ENCODE results near the gene NAE1. TPM values are rescaled to one million over a fixed set of nuclear protein-coding genes. Genes with fewer than 3 reads are reported as not detected.

The NAE1 gene
- total RNA-seq, 1 experiment from 2014 or later = 129 TPM

DNA sequence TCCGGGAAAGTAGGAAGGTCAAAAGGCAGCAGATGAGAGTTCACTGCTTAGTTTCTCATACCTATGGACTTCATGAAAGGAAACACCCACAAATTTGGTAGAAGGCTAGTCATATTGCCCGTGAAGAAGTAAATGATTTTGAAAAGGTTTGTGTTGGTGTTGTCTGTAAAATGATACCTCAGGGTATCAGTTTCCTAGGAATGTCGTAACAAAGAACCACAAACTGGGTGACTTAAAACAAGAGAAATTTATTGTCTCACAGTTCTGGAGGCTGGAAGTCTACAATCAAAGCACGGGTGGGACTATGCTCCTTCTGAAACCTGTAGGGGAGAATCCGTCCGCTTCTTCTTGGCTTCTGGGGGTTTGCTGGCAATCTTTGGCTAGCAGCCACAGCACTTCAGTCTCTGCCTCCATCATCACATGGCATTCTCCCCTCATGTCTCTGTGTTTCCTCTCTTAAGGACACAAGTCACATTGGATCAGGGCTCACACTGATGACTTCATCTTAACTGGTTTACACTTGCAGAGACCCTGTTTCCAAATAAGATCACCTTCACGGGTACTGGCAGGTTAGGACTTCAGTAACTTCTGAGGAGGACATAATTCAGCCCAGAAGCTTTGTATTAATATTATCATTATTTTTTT, 2.0 kb upstream of the NAE1 start:
- Mint-ChIP-seq H3K4me3 (no peak overlapping the region), H3K4me1 (peaks cover 17% of the 10 kb centered on the region)
- CTCF ChIA-PET = interaction anchor here (4.7 kb wide), 1 partner anchor 35 kb away, joined by 100 read pairs; no protein-coding TSS in a partner anchor

DNA sequence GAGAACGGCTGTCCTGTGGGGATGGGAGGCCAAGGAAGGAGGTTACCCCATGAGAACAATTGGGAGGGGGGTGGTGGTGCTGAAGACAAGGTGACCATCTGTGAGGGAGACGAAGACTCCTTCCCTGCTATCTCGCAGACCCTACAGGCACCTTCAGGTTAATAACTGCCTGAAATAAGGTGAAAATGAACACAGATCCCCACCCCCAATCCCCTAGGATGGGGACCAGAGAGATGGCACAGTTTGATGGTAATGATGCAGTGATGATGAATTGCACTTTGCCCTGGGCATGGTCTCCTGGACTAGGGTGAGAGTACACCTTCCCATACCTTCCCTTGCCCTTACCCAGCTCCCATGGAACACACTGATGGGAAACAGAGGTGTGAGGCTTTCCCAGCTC, 1.4 kb upstream of the NAE1 start:
- ChIA-PET CTCF (interaction anchor here (0.6 to 4.7 kb wide), 4 partner anchors 12 to 186 kb away, joined by 3 to 100 read pairs (median 75); partner anchors contain the start of gene CA7), POLR2A (interaction anchor here (1.4 kb wide), 1 partner anchor 41 kb away, joined by 4 read pairs; no protein-coding TSS in a partner anchor)
- no peaks in the 10 kb centered on the region for H3K9me3 Mint-ChIP-seq
- peaks cover 7% of the 10 kb centered on the region for H3K36me3 Mint-ChIP-seq
- H3K4me1 Mint-ChIP-seq = peaks cover 20% of the 10 kb centered on the region
- no peak overlapping the region for H3K27ac Mint-ChIP-seq
- DNase-seq (ENCODE audit: low spot score) (no peak), ATAC-seq (no peak)
- H3K27me3 Mint-ChIP-seq (ENCODE audit: low read depth) = peaks cover 19% of the 10 kb centered on the region
- H3K4me3 Mint-ChIP-seq = no peak overlapping the region
- no peak for TF ChIP-seq FOXK1 (CRISPR knock-in tag; IDR thresholded peaks at IDR 0.05)
- no peak for TF ChIP-seq CBFB (CRISPR knock-in tag; IDR thresholded peaks at IDR 0.05; ENCODE audit: low read depth)
- no peak for TF ChIP-seq SMAD4 (CRISPR knock-in tag; IDR thresholded peaks at IDR 0.05)
- TF ChIP-seq AFF4 (CRISPR knock-in tag; IDR thresholded peaks at IDR 0.05; ENCODE audit: borderline replicate concordance) = no peak
- TF ChIP-seq, protein P1, sequence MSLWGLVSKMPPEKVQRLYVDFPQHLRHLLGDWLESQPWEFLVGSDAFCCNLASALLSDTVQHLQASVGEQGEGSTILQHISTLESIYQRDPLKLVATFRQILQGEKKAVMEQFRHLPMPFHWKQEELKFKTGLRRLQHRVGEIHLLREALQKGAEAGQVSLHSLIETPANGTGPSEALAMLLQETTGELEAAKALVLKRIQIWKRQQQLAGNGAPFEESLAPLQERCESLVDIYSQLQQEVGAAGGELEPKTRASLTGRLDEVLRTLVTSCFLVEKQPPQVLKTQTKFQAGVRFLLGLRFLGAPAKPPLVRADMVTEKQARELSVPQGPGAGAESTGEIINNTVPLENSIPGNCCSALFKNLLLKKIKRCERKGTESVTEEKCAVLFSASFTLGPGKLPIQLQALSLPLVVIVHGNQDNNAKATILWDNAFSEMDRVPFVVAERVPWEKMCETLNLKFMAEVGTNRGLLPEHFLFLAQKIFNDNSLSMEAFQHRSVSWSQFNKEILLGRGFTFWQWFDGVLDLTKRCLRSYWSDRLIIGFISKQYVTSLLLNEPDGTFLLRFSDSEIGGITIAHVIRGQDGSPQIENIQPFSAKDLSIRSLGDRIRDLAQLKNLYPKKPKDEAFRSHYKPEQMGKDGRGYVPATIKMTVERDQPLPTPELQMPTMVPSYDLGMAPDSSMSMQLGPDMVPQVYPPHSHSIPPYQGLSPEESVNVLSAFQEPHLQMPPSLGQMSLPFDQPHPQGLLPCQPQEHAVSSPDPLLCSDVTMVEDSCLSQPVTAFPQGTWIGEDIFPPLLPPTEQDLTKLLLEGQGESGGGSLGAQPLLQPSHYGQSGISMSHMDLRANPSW (CRISPR knock-in tag; conservative IDR thresholded peaks at IDR 0.05; ENCODE audit: low read depth) = no peak
- no peak for TF ChIP-seq GRHL2 (CRISPR knock-in tag; IDR thresholded peaks at IDR 0.05; ENCODE audit: insufficient replicate concordance, severe bottlenecking)
- no peak for TF ChIP-seq ETV6 (CRISPR knock-in tag; IDR thresholded peaks at IDR 0.05)
- TF ChIP-seq, protein P2, sequence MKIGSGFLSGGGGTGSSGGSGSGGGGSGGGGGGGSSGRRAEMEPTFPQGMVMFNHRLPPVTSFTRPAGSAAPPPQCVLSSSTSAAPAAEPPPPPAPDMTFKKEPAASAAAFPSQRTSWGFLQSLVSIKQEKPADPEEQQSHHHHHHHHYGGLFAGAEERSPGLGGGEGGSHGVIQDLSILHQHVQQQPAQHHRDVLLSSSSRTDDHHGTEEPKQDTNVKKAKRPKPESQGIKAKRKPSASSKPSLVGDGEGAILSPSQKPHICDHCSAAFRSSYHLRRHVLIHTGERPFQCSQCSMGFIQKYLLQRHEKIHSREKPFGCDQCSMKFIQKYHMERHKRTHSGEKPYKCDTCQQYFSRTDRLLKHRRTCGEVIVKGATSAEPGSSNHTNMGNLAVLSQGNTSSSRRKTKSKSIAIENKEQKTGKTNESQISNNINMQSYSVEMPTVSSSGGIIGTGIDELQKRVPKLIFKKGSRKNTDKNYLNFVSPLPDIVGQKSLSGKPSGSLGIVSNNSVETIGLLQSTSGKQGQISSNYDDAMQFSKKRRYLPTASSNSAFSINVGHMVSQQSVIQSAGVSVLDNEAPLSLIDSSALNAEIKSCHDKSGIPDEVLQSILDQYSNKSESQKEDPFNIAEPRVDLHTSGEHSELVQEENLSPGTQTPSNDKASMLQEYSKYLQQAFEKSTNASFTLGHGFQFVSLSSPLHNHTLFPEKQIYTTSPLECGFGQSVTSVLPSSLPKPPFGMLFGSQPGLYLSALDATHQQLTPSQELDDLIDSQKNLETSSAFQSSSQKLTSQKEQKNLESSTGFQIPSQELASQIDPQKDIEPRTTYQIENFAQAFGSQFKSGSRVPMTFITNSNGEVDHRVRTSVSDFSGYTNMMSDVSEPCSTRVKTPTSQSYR (CRISPR knock-in tag; IDR thresholded peaks at IDR 0.05) = no peak
- TF ChIP-seq EMX1 (CRISPR knock-in tag; IDR thresholded peaks at IDR 0.05) = no peak
- no peak for TF ChIP-seq CREB1 (CRISPR knock-in tag; IDR thresholded peaks at IDR 0.05)
- no peak for TF ChIP-seq OVOL2 (CRISPR knock-in tag; IDR thresholded peaks at IDR 0.05; ENCODE audit: borderline replicate concordance)

More for the DNA sequence above, 2.0 kb upstream of the NAE1 start:
- no peak for TF ChIP-seq ZNF423 (CRISPR knock-in tag; IDR thresholded peaks at IDR 0.05)
- no peak for TF ChIP-seq CDX4 (CRISPR knock-in tag; IDR thresholded peaks at IDR 0.05; ENCODE audit: borderline replicate concordance)
- no peak for TF ChIP-seq TEAD1 (CRISPR knock-in tag; IDR thresholded peaks at IDR 0.05)
- no peak for TF ChIP-seq AFF4 (CRISPR knock-in tag; IDR thresholded peaks at IDR 0.05; ENCODE audit: borderline replicate concordance)
- no peak for TF ChIP-seq FOXK1 (CRISPR knock-in tag; IDR thresholded peaks at IDR 0.05)
- TF ChIP-seq HMGA2 (CRISPR knock-in tag; IDR thresholded peaks at IDR 0.05) = no peak
- no peak for TF ChIP-seq ZNF396 (CRISPR knock-in tag; IDR thresholded peaks at IDR 0.05; ENCODE audit: borderline replicate concordance)
- no peak for TF ChIP-seq NR3C1 (CRISPR knock-in tag; conservative IDR thresholded peaks at IDR 0.05; ENCODE audit: low read depth)
- TF ChIP-seq NR2C2 (CRISPR knock-in tag; IDR thresholded peaks at IDR 0.05) = no peak
- no peak for TF ChIP-seq CBFB (CRISPR knock-in tag; IDR thresholded peaks at IDR 0.05; ENCODE audit: low read depth)
- H3K9me3 Mint-ChIP-seq = no peaks in the 10 kb centered on the region
- ATAC-seq (no peak), DNase-seq (ENCODE audit: low spot score) (no peak)
- H3K36me3 Mint-ChIP-seq = peaks cover 4% of the 10 kb centered on the region
- no peak overlapping the region for H3K27ac Mint-ChIP-seq
- peaks cover 24% of the 10 kb centered on the region for H3K27me3 Mint-ChIP-seq (ENCODE audit: low read depth)
- POLR2A ChIA-PET = no interaction called here
